ENCODE measurements around the gene TM2D3. TPM values are rescaled to one million over a fixed set of nuclear protein-coding genes. Genes with fewer than 3 reads are reported as not detected.

The TM2D3 gene
- total and polyA plus RNA-seq, 2 experiments from 2014 or later = 26.2 to 36.6 TPM

- TF ChIP-seq ZNF462 (CRISPR knock-in tag; IDR thresholded peaks at IDR 0.05) (no peak), EZH2phosphoT487 (IDR thresholded peaks at IDR 0.05; ENCODE audit: unreplicated experiment) (no peak)
Measured at GRCh38 chr15:101610611-101611000, 41.6 kb downstream of the TM2D3 start (continued).

GRCh38 chr15:101609742-101610610 is 42.2 kb downstream of the TM2D3 start:
- H3K4me1 Mint-ChIP-seq = peaks cover under 1% of the 10 kb centered on the region; the same call in 2 of the 3 replicates
- H3K9me3 Mint-ChIP-seq = no peaks in the 10 kb centered on the region; the same call in 1 of the 3 replicates
- Histone ChIP-seq H3F3A (replicated peaks; ENCODE audit: low read depth) (no peaks in the 10 kb centered on the region), H3K36me3 (ENCODE audit: insufficient read depth) (no peaks in the 10 kb centered on the region), H3K4me2 (no peak overlapping the region), H3K27me3 (ENCODE audit: insufficient read depth) (no peaks in the 10 kb centered on the region), H4K20me1 (replicated peaks; ENCODE audit: insufficient read depth) (no peaks in the 10 kb centered on the region), H3K9me2 (ENCODE audit: insufficient read depth) (no peaks in the 10 kb centered on the region), H3K4me1 (ENCODE audit: insufficient read depth) (no peaks in the 10 kb centered on the region), H2AFZ (no peak overlapping the region), H3K79me2 (replicated peaks; ENCODE audit: insufficient read depth) (no peaks in the 10 kb centered on the region), H3K4me3 (no peak overlapping the region), H3K27ac (ENCODE audit: low read depth) (no peak overlapping the region)
- peaks cover 11% of the 10 kb centered on the region for H3K27me3 Mint-ChIP-seq (ENCODE audit: insufficient read depth, low read depth, poor library complexity)
- H3K4me3 Mint-ChIP-seq = no peak overlapping the region
- H3K36me3 Mint-ChIP-seq (ENCODE audit: low read depth) = no peaks in the 10 kb centered on the region
- no peak overlapping the region for H3K27ac Mint-ChIP-seq
- ATAC-seq (no peak), DNase-seq (ENCODE audit: low spot score) (no peak)
- TF ChIP-seq REST (IDR thresholded peaks at IDR 0.05; ENCODE audit: unreplicated experiment) (no peak), POLR2AphosphoS5 (IDR thresholded peaks at IDR 0.05; ENCODE audit: low read depth) (no peak), ZNF114 (CRISPR knock-in tag; IDR thresholded peaks at IDR 0.05) (no peak), EZH2phosphoT487 (IDR thresholded peaks at IDR 0.05; ENCODE audit: unreplicated experiment) (no peak), CTCF (conservative IDR thresholded peaks at IDR 0.05; ENCODE audit: low read depth in 2 of 2) (no peak), JUNB (IDR thresholded peaks at IDR 0.05; ENCODE audit: unreplicated experiment) (no peak), EZH2 (IDR thresholded peaks at IDR 0.05; ENCODE audit: low read depth, unreplicated experiment) (no peak), STAT1 (IDR thresholded peaks at IDR 0.05; ENCODE audit: unreplicated experiment) (no peak), CREB1 (CRISPR knock-in tag; IDR thresholded peaks at IDR 0.05; ENCODE audit: low read depth) (no peak), ETS1 (IDR thresholded peaks at IDR 0.05) (no peak), NANOG (IDR thresholded peaks at IDR 0.05; ENCODE audit: borderline replicate concordance) (no peak)

Measured in GM23338 (cell line).